NCI-H1105 treated with DMSO at 0.1 percent for 48 hours (cell line): ENCODE measurements around the gene ACAA2.

Experiments used
- DNase-seq: peaks from one replicate; lab custom pipeline; 2025; lab: John Stamatoyannopoulos, UW

ACAA2 gene

GRCh38 chr18:49766646-49767045 lies 46.7 kb downstream of the ACAA2 start:
- no peak for DNase-seq

GRCh38 chr18:49764032-49764431 lies 49.3 kb downstream of the ACAA2 start:
- no peak for DNase-seq

DNA sequence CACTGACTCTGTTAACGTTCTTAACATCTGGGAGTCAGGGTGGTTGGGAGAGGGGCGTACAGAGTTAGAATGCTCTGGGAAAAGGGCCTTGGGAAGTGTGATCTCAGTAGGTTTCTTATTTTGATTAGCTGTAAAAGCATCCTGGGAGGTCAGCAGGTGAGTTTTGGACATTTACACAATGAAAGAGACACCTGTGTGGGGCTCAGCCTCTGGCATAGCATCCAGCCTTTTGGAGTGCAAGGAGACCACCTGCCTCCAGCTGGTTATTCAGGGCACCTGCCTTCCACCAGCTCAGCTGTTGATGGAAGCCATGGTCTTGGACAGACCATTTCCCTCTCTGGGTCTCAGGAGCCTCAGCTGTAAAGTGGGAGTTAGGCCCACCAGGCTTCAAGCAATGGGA lies 49.7 kb downstream of the ACAA2 start:
- no peak for DNase-seq

DNA sequence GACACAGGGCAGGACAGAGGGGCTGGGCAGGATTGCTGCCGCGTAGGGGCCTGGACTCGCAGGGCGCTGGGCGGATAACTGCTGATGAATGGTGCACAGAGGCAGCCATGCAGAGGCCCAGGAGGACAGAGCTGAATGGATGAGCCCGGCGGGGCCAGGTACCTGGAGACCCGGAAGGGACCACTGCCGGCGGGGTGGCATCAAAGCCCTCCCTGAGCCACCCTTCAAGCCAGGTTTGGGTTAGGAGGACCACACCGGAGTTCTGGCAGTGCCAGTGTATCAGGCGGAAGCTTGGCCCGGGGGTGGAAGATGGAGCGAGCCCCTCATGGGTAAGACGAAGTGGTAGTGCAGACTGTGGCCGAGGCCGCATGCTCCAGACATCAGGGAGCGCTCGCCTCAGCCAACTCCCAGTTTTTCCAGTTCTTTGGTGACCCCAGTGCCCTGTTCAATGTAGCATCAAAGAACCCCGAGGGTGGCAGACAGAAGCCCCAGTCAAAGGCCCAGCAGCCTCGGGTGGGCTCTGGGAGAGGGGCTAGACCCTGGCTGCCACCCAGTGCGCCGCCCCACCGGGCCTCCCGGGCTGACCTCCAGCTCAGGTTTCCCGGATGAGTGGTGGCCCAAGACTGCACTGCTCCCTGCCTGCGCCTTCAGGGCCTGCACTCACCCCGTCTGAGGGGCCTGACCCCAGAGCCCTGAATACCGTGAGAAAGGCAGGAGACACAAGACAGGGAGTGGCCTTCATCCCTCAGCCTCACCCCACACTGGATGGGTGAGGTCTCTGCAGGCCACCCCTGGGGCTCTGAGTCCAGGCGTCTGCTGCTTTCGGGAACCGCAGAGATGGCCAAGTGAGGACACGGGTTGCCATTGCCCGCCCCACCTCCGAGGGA lies 50.9 kb downstream of the ACAA2 start:
- DNase-seq = no peak

- no peak for DNase-seq
Observed at GRCh38 chr18:49761771-49762170, 51.6 kb downstream of the ACAA2 start.

GRCh38 chr18:49758263-49758610 lies 55.1 kb downstream of the ACAA2 start:
- DNase-seq = no peak

DNA sequence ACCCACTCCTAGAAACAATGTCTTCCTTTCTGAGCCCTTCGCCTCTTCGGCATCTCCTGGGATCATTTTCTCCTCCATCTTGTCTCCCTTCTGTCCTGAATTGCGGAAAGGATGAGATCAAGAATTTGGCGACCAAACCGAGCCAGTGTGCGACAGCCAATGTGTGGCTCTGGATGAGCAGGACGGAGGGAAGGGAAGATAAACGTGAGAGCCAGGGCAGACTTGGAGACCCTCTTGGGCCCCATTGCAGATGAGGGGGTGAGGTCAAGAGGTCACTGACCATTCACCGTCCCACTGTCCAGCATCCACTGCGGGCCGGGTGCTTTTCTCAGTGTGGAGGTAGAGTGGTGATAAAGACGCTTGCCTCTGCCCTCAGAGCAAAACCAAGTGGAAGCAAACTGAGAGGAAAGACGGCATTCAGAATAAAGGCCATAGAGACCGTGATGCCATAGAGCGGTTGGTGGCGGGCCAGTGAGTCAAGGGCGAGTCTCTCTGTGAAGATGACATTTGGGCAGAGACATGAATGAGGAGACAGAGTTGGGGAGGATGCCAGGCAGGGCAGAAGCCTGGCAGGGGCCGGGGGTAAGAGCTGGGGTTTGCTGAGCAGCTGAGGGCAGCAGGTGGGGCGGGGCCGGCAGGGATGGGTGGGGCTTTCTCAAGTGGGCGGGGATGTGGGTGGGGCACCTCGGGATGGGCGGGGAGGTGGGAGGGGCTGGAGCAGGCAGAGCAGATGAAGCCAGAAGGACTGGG lies 55.6 kb downstream of the ACAA2 start:
- no peak for DNase-seq

DNA sequence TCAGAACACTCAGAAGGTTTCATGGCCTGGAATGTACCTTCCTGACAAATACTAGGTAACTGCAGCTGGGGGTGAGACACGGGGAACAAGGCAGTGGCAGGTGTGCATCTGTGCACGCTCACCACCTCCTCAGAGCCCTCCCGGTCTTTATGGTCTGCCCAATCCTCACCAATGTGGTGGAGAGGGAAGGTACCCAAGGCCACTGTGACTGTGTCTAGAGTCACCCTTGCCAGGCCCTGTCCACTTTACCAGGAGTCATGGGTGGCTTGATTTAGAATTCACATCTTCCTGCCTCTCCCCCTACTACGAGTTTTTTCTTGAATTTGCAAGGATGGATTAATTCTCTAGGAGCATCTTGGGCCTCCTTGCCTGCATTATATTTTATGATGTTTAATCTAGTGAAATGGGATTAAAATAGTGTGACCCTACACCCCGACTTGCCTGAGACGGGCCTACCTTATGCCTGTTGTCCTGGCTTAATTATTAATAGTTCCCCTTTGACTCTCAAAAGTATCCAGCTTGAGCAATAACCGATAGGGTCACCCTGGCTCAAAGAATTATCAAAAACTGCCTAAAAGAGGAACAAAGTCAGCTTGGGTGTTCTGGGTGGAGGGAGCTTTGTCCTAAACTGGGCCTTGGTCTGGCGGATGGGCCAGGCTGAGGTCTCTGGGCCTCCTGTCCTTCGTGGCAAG lies 56.5 kb downstream of the ACAA2 start:
- DNase-seq = no peak

GRCh38 chr18:49756135-49756534 lies 57.2 kb downstream of the ACAA2 start:
- DNase-seq = no peak

DNA sequence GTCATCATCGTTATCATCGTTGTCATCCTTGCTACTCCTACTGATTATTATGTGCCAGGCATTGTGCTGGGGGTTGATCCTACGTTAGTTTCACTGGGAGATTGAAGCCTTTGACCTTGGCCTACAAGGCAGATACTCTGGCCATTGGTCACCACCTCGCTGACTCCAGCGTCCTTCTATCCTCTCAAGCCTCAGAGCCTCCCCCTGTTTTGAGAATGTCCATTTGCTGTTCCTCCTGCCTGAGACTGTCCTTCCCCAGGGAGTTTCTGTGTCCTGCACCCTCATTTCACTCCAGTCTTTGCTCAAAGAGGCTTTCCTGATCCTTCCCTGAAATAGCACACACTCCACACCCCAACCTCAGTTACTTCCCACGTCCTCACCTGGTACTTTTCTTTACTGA lies 57.8 kb downstream of the ACAA2 start:
- no peak for DNase-seq

GRCh38 chr18:49754866-49755265 lies 58.5 kb downstream of the ACAA2 start:
- DNase-seq = no peak

DNA sequence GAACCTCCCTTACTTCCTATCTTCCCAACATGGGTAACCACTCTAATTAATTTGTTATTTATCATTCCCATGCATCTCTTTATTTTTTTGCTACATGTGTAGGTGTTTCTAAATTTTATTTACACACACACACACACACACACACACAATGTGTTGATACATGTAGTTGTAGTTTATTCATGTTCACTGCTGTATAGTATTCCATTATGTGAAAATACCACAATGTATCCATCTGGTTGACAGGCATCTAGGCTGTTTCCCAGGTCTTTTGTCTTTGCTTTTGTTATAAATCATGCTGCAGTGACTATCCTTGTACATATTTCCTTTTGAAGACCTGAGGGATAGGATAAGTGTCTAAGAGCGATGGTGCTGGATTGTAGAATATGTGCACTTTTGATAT lies 59.7 kb downstream of the ACAA2 start:
- no peak for DNase-seq

GRCh38 chr18:49752095-49752457 lies 61.3 kb downstream of the ACAA2 start:
- DNase-seq = no peak

- DNase-seq = no peak
Observed at GRCh38 chr18:49751427-49752094, 61.8 kb downstream of the ACAA2 start.

DNA sequence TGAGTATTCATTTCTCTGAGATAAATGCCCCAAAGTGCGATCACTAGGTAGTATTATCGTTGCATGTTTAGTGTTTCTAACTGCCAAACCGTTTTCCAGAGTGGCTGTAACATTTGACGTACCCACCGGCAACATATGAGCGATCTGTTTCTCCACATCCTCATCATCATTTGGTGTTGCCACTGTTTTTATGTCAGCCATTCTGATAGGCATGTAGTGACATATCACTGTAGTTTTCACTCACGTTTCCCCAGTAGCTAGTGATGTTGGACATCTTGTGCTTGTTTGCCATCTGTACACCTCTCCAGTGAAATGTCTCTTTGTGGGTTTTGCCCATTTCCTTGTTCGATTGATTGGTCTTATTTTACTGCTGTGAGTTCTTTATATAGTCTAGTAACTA lies 63.8 kb downstream of the ACAA2 start:
- DNase-seq = no peak

DNA sequence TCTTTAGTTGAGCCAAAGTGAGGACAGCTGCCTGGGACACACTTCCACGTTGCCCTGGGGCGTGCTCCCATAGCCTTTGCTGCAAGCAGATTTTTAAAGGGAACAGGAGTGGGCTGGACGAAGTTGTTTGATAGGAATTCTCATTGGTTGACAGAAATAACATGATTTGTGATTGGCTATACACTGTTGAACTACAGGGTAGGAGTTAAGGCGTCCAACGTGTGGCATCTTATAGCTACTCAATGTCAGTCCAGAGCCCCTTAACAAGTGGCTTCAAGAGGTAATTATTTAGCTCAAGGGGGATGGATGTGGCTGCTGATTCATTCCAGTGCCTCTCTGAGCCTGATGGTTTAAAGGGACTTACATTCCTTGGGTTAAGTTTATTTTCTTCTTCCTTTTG lies 65.5 kb downstream of the ACAA2 start:
- DNase-seq = no peak

- DNase-seq = no peak
Observed at GRCh38 chr18:49745045-49746014, 68.0 kb downstream of the ACAA2 start.

- DNase-seq = no peak
Observed at GRCh38 chr18:49744376-49745008, 68.8 kb downstream of the ACAA2 start.

DNA sequence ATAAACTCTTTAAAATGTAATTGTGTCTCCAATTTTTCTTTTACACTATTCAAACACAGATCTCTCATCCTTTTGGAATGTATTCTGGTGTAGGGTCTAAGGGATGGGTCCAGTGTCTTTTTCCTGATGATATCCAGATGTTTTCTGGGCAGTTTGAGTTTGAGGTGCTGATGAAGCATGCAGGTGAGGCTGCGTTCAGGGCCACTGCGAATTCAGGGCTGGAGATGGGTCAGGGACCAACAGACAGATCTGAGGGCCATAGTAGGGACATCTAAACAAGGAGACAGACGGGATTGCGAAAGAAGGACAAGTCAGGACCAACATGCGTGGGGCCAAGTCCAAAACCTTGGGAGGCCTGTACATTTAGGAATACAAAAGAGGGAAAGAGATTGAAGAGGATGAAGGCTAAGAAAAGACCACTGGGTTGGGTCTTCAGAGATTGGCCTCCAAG lies 70.2 kb downstream of the ACAA2 start:
- DNase-seq = no peak

DNA sequence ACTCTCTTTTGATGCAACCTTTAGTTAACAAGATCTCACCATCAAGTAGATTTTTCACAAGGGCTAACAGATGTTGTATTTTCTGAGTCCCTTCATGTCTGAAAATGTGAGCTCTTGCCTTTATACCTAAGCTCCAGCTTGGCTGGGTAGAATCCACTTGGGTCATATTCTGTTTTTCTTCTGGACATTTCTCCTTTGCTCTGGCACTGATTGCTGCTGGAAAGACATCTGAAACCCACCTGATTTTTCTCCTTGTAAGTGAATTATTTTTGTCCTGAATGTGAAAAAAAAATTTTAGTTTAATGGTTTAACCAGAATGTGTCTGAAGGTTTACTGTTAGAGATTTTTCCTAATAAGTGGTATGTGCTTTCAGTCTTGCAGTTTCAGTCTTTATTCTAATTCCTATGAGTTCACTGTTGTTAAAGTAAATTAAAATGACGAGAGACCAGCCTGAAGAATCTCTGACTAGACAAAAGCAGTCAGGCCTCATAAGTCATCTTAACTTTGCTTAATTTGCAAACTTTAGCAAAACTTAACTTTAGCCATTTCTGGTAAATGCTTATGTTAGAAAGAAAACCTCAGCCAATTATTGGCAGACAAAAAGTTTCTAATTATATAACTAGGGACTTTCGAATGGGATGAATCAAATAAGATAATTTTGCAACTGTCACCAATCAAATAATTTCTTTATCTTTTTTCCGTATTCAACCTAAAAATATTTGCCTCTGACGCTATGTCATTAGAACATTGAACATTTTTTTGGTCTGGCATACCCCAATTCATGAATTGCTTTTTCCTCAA lies 70.8 kb downstream of the ACAA2 start:
- no peak for DNase-seq
